Neural cell (in vitro differentiated cells): Measurements from ENCODE around the gene PDE4D.

Source experiments
- EZH2 ChIP-seq: fragments of 200-600, 300-800 bp; shearing (Covaris generic), sonication (generic); IDR thresholded peaks from 2 replicates; pipeline ENCODE4 v1.6.1; 2014; ENCODE audit warnings: antibody characterized with exemption, low read length, borderline replicate concordance, mild to moderate bottlenecking; ENCODE audit not compliant: insufficient read depth, poor library complexity, severe bottlenecking
- MXI1 ChIP-seq: fragments of 450-650 bp; conservative IDR thresholded peaks from 2 replicates; pipeline ENCODE4 v1.6.1; 2014; ENCODE audit warnings: antibody characterized with exemption, mild to moderate bottlenecking; ENCODE audit not compliant: poor library complexity, severe bottlenecking
- POLR2AphosphoS5 ChIP-seq: IDR thresholded peaks from 2 replicates; pipeline ENCODE4 v1.6.1; 2012
- RAD21 ChIP-seq: fragments of 450-650 bp; conservative IDR thresholded peaks from 2 replicates; pipeline ENCODE4 v1.6.1; 2014; ENCODE audit warnings: antibody characterized with exemption, mild to moderate bottlenecking, moderate library complexity
- TAF1 ChIP-seq: IDR thresholded peaks from 2 replicates; pipeline ENCODE4 v1.6.1; 2012; ENCODE audit warnings: low read depth
- TF ChIP-seq, protein P1 (sequence below): fragments of 450-650 bp; IDR thresholded peaks from 2 replicates; pipeline ENCODE4 v1.5.1; 2014; ENCODE audit warnings: antibody characterized with exemption, mild to moderate bottlenecking, moderate library complexity; ENCODE audit not compliant: poor library complexity, severe bottlenecking
- TF ChIP-seq, protein P2 (sequence below): IDR thresholded peaks from 2 replicates; pipeline ENCODE4 v1.6.1; 2012; ENCODE audit warnings: borderline replicate concordance

DNA sequence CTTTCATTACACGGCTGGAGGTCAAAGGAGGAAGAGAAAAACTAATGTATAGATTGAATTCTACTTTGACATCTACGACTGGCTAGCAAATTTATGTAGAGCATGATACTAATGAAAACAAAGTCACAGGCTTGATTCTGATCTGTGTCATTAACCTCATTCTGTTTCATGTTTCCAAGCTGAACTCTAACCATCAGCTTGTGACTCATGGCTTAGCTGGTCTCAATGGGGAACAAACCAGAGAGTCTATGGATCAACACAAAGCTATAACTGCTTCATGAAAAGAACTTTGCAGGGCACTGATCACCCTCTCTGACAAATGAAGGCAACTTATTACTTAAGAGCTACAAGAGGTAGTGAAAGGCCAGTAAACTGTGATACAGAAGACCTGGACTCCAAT lies 23.6 kb upstream of the PDE4D start:
- TF ChIP-seq, protein P1, sequence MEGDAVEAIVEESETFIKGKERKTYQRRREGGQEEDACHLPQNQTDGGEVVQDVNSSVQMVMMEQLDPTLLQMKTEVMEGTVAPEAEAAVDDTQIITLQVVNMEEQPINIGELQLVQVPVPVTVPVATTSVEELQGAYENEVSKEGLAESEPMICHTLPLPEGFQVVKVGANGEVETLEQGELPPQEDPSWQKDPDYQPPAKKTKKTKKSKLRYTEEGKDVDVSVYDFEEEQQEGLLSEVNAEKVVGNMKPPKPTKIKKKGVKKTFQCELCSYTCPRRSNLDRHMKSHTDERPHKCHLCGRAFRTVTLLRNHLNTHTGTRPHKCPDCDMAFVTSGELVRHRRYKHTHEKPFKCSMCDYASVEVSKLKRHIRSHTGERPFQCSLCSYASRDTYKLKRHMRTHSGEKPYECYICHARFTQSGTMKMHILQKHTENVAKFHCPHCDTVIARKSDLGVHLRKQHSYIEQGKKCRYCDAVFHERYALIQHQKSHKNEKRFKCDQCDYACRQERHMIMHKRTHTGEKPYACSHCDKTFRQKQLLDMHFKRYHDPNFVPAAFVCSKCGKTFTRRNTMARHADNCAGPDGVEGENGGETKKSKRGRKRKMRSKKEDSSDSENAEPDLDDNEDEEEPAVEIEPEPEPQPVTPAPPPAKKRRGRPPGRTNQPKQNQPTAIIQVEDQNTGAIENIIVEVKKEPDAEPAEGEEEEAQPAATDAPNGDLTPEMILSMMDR: no peak
- no peak for TF ChIP-seq EZH2
- no peak for TF ChIP-seq MXI1
- TF ChIP-seq, protein P2, sequence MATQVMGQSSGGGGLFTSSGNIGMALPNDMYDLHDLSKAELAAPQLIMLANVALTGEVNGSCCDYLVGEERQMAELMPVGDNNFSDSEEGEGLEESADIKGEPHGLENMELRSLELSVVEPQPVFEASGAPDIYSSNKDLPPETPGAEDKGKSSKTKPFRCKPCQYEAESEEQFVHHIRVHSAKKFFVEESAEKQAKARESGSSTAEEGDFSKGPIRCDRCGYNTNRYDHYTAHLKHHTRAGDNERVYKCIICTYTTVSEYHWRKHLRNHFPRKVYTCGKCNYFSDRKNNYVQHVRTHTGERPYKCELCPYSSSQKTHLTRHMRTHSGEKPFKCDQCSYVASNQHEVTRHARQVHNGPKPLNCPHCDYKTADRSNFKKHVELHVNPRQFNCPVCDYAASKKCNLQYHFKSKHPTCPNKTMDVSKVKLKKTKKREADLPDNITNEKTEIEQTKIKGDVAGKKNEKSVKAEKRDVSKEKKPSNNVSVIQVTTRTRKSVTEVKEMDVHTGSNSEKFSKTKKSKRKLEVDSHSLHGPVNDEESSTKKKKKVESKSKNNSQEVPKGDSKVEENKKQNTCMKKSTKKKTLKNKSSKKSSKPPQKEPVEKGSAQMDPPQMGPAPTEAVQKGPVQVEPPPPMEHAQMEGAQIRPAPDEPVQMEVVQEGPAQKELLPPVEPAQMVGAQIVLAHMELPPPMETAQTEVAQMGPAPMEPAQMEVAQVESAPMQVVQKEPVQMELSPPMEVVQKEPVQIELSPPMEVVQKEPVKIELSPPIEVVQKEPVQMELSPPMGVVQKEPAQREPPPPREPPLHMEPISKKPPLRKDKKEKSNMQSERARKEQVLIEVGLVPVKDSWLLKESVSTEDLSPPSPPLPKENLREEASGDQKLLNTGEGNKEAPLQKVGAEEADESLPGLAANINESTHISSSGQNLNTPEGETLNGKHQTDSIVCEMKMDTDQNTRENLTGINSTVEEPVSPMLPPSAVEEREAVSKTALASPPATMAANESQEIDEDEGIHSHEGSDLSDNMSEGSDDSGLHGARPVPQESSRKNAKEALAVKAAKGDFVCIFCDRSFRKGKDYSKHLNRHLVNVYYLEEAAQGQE: no peak
- TF ChIP-seq POLR2AphosphoS5: no peak
- no peak for TF ChIP-seq TAF1
- TF ChIP-seq RAD21: no peak
